RPMI7951 (cell line): ENCODE measurements around the gene RAB44. TPM values are rescaled to one million over a fixed set of nuclear protein-coding genes. Genes with fewer than 3 reads are reported as not detected.

Experiments
- DNase-seq: peaks from one replicate; pipeline ENCODE4 v3.0.0-alpha.2; 2012; ENCODE audit warnings: low read depth
- total RNA-seq: library from RNA; depleted of rRNA; stranded (reverse); fragments of >200 nt; shearing (Covaris generic); gene quantifications from 2 replicates; pipeline ENCODE4 v1.2.3, GENCODE V29; 2014; rRNA removed

Gene RAB44
- total RNA-seq, 1 experiment from 2014 or later = not detected

DNA sequence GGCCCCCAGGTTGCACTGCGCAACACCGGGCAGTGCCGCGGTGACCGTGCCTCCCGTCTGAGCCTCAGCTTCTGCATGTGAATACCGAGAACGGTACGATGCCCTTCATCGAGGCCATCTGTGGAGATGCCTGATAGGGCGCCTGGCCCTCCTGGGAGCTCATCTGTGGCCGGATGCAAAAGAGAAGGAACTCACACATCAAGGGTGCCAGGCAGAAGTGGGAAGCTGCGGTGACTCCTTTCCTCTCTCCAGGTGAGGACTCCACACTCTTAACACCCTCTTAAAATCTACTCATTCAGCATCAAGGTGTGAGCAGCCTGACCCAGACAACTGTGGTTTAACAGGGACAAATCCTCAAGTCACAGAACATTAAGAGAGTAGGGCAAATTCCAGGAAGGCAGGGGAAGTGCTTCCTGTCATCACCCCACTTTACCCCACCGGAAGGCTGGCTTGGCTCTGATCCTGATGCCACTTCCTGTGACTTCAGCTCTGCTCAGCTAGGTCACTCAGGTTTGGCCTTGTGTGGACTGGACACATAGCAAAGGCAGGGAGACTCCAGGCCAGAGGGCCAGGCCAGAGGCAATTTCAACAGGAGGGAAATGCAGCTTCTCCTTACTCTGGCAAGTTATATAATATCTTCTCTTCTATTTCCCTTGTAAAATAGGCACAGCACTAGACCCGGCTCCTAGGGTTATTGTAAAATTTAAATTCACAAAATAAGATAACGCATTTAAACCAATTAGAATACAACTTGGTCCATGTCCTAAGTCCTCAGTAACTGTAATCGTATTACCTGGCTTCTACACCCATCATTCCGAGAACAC, 72.3 kb downstream of the RAB44 start:
- peak; percentile 77 for DNase-seq

DNA sequence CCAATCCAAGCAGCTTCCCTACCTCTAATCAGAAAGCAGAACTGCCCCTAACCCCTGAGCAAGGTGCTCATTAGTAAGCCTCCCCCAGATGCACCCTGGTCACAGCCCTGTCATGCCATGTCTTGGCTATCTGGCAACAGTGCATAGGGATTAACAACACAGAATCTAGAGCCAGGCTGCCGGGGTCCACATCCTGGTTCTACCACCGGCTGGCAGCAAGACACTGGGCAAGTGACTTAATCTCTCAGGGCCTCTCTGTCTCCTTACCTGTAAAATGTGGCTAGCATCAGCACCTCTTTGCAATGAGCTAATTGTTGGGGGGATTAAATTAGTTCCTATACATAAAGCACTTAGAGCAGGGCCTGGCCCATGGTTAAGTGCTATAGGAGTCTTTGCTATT, 73.5 kb downstream of the RAB44 start:
- DNase-seq = no peak

DNA sequence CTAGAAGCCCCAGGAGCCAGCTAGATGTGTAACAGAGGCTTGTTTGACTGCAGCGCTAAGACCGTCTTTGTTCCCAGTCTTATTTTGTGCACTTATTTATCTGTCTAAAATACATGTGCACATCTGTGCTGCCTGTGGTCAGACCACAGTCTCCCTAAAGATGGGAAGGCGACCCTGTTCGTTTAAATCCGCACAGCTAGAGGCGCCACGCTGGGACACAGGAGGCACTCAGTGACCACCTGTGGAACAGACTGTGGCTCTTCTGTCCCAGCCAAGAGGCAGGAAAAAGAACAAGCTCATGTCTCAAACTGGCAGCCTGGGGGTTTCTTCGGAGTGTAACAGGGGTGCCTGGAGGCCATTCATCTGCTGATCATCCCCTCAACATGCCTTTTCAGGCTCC, 74.8 kb downstream of the RAB44 start:
- DNase-seq = no peak

DNA sequence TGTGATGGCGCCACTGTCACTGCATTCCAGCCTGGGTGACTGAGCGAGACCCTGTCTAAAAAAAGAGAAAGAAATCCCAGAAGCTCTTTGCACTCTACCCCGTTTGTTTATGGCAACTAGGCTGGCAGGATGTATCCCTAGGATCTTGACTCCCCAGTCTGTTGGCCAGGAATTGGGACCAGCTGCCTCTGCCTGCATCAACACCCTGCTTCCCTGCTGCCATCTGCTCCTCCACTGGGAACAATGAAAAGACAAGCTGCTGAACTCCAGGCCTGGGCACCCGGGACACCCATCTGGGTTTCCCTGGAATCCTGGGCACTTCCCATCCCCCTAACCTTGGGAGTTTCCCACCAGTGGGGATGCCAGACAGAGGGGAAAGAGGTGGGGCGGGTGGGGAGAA, 76.7 kb downstream of the RAB44 start:
- DNase-seq = no peak

DNA sequence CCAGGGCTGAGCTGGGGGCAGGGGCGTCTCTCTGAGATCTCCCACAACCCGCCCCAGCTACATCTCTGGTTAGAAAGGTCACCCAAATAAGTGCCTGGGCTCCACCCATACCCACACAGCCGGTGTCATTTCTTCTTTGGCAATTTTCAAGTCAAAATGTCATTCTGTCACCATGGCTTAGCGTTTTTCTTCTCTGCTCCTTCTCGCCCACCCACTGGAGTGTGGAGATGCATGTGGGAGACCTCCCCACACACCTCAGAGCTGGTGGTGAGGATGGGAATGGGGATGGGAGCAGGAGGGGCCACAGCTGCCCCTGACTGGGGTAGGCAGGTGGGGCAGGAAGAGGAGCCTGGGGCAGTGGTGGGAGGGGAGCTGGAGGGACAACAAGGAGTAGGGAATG, 78.5 kb downstream of the RAB44 start:
- no peak for DNase-seq

DNA sequence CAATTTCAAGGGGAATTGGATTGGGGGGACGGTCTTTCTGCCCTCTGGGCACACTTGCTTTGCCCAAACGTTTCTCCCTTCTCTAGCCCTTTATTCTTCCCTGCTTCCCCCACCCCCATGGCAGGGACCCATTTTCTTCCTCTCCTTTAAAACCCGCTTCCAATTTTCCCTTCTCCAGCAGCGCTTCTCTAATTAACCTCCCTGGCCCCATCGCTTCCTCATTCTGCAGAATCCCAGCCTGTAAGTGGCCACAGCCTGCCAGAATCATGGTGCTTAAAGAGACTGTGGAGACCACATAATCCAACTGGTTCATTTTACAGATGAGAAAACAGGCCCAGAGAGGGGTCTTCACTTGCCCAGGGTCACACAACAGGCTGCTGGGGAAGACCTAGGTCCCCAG, 80.2 kb downstream of the RAB44 start:
- DNase-seq = no peak

DNA sequence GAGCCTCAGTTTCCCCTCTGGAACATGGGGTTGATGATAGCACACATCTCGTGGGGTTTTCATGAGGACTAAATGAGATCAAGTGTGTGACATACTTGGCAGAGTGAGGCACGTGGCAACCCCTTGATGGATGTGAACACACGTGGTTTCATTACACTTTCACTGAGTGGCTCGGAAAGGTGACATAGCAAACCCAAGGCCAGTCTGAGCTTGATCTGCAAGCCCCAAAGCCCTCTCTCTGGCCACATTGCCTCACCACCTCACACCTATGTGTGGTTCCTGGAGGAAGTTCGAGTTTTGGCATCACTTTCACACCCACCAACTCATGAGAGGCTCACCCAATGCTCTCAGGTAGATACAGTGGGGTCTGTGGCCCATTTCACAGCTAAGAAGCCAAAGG, 81.6 kb downstream of the RAB44 start:
- DNase-seq = no peak

DNA sequence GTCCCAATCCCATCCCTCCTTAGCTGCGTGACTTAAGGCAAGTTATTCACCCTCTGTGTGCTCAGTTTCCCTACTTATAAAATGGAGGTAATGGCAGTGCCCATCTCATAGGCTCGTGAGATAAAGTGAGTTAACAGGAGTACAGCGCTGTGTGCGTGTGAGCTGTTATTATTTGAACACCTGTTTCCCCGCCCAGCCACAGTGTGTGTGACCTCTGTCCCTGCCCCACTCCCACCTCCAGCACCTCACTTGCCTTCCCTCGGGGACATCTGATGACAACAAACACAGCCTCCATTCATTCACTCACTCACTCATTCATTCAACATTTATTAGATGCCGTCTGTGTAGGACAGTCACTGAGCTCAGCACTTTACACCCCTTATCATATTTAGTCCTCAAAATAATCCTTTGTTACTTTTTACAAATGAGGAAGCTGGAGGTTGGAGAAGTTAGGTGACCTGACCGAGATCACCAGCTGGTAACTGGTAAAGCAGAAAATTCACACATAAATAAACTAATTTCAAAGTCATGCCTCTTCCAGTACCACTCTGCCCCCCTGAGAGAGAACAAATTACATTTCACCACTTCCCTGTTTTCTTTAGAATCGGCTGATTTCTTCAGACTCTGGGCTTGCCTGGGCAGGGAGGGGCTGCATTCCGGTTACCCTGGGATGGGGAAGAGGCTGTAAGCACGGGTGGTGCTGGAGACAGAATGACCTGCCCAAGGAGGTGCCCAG, 83.0 kb downstream of the RAB44 start:
- DNase-seq = no peak

DNA sequence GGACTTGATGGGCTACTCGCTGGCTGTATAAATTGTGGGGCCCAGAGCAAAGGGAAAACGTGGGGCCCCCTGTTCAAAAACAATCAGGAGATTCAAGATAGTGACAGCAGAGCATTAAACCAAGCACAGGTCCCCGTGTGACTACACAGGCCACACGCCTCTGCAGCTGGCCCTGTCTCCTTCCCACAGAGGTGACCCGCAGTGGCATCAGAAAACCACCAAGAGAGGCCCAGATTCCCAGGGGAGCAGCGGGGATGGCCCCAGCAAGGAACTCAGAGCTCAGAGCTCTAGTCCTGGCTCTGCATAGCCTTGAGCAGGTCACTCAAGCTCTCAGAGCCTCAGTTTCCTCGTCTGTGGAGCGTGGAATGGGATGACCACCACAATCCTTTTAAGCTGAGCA, 84.0 kb downstream of the RAB44 start:
- DNase-seq = no peak

Other genes with a start within 250 kb of the RAB44 start
- 22.3 and 25.7 TPM in 2 replicates for gene STK38, start 150.3 kb upstream of the RAB44 start, total RNA-seq
- gene SRSF3, start 103.5 kb upstream of the RAB44 start, total RNA-seq = 435 and 490 TPM in 2 replicates
- 18.0 TPM in 2 replicates for gene CDKN1A, start 19.1 kb upstream of the RAB44 start, total RNA-seq
- not detected in 2 replicates for gene CPNE5, start 141.6 kb downstream of the RAB44 start, total RNA-seq
- 51.9 and 52.4 TPM in 2 replicates for gene PPIL1, start 177.0 kb downstream of the RAB44 start, total RNA-seq
- gene C6orf89, start 188.1 kb downstream of the RAB44 start, total RNA-seq = 36.3 and 38.9 TPM in 2 replicates